Activated CD8-positive, alpha-beta memory T cell treated with anti-CD3 and anti-CD28 coated beads, Interleukin-2, amount 50 U/mL, for 48 hours (primary cell): ENCODE results near the gene CREBRF.
"Not testable (repeated sequence)": the region's sequence is repeated elsewhere in the genome, so short reads cannot be mapped to it uniquely, and the experiment has no call there.

Experiments used
- DNase-seq: peaks from one replicate; pipeline ENCODE4 v3.0.0-alpha.2; 2020

CREBRF gene

DNA sequence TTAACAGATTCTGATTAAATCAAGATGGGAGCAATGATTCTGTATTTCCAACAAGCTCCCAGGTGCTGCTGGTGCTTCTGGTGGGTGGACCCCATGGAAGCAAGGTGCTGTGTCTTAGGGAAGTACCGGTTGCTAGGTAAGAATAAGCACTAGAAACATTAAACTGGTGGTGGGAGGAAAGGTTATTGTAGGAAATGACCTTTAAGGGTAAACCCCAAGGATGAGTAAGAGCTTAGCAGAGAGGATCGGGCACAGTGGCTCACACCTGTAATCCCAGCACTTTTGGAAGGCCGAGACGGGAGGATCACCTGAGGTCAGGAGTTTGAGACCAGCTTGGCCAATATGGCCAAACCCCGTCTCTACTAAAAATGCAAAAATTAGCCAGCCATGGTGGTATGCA, 16.2 kb upstream of the CREBRF start:
- no peak for DNase-seq

DNA sequence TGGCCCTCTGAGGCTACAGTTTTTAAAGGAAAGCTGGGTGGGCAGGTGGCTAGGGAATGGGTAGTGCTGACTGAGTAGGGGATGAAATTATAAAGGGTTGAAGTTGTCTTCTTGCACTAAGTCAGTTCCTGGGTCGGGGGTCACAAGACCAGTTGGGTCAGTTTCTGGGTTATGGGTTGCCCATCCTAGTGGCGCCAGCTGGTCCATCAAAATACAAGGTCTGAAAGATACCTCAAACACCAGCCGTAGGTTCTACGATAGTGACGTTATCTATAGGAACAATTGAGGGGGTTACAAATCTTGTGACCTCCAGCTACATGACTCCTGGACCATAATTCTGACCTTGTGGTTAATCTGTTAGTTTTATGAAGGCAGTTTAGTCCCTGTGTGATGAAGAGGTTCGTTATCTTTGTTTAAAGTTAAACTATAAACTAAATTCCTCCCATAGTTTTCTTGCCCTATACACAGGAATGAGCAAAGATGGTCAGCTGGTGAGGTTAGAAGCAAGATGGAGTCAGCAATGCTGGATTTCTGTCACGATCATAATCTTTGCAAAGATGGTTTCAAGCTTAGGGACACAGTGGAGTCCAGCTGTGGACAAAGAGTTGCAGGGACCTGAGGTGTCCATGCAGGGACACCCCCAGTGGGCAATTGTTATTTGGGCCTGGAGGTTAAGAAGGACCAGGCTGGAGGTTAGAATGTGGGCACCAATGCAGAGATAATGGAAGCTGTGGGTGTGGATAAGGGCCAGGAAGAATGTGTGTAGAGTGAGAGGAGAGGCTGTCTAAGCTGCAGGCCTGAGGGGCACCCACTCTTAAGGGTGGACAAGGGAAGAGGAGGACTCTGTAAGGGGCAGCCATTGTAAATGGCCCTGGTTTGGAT, 14.0 kb upstream of the CREBRF start:
- DNase-seq = no peak

DNA sequence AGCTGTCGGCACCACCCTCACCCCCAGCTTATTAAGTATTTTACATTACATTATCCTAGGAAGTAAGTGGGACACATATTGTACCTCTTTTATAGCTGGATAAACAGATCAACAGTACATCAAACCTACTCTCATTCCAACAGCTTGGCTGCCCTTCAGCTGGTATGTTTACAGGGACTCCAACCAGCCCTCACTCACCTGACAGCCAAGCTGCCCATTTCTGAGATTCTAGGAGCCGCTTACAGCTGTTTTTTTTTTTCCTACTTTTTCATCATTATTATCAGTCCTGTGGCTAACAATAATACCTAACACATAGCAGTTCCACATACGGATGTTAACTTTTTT, 13.4 kb upstream of the CREBRF start:
- DNase-seq = no peak

DNA sequence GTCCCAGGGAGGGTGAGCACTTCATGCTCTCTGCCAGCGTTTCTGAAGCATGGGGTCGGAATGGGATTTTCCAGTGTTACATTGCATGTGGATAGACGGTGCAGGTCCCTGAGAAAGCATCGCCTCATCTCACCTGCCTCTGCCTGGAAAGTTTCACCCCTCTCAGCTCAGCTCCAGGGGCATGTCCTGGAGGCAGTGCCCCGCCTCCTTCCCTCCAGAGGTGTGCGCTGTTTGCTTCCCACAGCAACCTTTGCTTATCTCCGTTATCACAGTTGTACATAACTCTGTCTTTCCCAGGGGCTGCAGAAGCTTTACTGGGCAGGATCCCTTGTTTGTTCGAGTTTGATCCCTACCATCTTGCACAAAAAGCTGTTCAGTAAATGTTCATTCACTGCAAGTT, 10.7 kb upstream of the CREBRF start:
- peak; percentile 15 for DNase-seq

DNA sequence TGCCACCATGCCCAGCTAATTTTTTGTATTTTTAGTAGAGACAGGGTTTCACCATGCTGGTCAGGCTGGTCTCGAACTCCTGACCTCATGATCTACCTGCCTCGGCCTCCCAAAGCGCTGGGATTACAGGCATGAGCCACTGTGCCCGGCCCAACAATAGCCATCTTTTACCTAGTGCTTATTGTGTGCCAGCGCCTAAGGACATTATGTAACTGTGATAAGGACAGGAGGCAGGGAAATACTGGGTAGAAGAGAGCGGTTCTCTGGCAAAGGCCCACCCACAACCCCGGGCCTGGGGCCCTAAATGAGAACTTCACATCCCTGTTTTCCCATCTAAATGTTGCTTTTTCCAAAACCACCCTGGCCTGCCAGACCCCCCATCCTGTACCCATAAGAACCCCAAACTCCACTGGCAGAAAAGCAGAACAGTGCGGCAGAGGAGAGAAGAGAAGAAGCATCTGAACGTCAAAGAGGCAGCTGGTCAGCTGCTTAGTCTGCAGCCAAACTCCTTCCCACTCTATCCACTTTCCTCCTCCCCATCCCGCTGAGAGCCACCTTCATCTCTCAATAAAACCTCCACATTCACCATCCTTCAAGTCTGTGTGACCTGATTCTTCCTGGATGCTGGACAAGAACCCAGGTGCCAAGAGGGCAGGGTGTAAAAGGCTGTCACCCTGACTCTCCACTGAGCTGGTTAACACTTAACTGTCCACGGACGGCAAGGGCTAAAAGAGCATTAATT, 8.9 kb upstream of the CREBRF start:
- DNase-seq = peak; percentile 25

DNA sequence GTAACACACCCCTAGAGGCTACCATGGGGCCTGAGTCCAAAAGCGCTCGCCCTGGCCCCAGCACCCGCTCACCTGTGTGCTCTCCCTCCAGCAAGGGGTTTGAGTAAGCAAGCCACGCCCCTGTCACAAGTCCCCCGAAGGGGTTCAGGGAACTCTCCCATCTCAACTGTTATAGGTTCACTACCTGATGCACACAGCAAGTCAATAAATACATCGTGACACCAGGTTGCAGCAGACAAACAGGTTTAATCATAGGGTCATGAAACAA, 8.4 kb upstream of the CREBRF start:
- DNase-seq = no peak

DNA sequence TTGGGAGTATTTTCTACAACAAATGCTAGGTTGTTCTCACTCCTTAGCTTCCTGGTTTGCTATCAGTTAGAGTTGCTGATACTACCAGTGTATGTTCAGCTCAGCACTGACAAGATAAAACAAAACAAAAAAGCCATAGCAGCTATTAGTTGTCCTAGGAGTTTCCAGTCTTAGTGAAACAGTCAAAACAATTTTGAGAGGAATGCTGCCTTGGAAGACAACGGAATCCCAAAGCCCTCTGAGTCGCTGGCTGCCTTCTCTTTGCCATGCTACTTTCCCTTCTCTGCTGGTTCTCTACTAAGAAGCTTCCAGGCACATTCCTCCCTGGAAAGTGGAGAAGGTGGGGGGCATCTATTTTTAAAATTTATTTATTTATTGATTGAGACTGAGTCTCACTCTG, 5.4 kb upstream of the CREBRF start:
- no peak for DNase-seq

DNA sequence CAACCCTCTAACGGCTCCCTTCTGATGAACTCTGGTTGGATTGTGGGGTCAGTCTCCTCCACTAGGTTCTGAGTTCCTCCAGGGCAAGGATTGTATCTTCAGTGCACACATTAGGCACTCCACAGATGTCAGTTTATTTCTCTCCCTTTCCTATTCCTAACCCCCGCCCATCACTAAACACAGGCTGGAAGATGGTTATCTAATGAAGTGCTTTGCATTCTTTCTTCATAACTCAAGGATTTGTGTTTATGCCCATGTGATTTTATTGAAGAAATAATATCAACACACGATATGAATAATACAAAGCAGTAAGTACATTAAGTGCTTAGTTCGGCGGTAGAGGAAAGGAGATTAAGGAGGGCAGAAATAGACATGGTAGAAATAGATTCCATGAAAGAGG, 4.4 kb upstream of the CREBRF start:
- no peak for DNase-seq

DNA sequence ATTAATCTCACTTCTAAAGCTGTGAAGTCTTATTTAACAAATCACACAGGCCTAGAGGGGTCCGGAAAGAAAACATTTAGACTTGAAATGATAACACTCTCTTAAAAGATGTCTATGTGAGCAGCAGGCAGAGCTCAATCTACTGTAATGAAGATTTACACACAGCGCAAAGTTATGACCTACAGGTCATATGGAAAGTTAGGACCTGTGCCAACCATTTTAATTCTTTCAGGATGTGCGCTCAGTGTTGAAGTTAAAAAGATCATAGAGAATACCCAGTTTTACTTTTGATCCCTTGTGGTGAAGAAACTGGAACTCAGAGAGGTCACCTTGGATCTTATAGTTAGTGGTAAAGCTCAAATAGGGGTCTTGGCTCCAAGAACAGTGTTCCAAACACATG, 3.1 kb upstream of the CREBRF start:
- DNase-seq = no peak

DNA sequence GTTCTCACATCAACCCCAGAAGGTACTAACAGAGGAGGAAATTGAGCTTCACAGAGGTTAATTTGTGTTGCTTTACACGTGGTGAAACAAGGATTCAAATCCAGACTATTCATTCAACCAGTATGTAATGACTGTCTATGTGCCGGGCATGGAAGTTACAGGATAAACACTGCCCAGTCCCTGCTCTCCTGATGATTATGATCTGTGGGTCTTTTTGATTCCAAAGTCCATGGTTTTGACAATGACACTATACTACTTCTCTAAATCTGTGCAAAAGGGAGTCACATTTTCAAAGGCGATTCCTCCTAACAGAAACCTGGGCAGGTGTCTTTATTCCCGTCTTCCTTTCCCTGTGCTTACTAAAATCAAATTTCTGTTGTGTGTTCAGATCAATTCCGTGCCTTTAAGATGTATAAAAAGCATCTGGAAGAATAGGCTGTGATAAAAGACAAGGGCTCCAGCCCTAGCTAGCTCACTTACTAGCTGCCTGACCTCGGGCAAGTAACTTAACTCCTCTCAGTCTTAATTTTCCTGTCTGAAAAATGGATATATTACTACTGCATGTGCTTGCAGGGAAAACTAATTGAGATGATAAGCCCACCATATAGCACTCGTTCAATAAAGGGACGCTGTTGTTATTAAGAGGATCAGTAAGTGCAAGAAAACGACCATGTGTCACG, 970 bp upstream of the CREBRF start:
- no peak for DNase-seq

DNA sequence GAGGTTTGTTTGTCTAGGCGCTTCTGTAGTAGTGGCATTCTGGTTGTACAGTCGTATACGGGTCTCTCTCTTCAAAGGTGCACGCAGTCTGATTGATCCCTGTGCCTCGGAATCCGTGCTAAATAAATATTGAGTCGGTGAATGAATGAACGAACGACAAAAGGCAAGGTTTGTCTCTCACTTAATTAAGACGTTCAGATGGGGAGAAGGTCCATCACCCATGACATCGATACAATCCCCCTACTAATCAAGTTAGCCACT, 500 bp upstream of the CREBRF start:
- no peak for DNase-seq

DNA sequence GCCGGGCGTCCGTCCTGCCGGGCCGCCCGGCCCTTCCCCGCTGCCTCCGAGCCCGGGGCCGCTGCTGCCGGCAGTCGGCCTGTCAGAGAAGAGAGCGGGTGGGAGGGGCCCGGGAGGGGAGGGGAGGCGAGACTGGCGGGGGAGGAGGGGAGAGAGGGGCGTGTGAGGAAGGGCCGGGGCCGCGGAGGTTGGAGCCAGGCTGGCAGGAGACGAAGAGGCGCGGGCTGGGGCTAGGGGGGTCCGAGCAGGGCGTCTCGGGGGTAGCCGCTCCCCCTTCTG, 570 bp downstream of the CREBRF start:
- DNase-seq = no peak

DNA sequence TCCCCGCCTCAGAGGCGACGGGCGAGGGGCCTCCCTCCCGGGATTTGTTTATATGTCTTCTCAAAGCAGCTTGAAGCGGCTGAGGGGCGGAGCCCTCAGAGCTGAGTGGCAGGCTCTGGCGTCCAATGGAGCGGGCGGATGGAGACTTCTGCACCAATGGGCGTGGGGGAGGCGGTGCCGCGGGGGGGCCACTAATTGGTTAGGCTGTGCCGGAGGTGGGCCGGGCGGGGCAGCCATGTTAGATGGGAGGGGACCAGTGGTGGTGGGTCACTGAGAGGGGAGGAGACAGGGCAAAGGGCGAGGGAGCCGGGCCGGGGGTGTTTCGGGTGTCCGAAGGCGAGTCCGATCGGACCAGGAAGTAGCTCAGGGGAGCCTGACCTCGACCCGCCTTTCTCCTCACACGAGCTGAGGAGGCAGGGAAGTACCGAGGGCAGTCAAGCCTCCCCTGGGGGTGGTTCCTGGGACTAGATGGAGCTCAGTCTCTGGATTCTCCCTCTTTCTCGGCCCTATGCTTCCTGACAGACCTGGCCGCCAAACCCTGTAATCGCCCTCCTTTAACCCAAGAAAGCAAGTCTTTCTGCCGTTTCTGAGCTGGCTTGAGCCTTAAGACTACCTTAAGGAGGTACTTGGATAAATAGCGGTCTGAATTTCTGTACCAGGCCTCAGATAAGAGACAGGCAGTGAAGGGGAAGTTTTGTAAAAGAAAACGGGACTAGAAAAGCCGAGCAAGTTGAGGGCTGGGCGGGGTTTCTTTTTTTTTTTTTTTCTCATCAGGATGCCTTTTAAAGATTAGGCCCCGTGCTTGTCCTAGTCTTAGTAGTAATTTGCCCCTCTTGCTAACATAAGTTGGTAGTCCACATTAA, 1.1 kb downstream of the CREBRF start:
- peak; percentile 98 for DNase-seq

DNA sequence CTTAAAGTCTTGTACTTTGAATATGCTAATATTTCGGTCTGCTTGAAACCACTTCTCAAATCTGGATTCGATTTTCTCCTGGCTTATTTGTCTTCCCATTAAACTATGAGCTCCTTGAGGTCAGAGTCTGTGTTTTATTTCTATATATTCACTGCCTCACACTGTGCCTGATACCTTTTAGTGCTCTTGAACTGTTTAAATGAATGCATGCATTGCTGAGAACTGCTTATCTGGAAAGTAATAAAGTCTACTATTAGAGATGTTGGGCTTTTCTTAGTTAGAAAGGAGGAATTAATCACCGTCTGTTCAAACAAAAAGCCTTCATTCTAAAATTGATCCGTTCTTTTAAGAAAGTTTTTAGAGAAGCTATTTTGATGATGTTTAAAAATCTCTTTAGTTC, 6.0 kb downstream of the CREBRF start:
- DNase-seq = no peak

DNA sequence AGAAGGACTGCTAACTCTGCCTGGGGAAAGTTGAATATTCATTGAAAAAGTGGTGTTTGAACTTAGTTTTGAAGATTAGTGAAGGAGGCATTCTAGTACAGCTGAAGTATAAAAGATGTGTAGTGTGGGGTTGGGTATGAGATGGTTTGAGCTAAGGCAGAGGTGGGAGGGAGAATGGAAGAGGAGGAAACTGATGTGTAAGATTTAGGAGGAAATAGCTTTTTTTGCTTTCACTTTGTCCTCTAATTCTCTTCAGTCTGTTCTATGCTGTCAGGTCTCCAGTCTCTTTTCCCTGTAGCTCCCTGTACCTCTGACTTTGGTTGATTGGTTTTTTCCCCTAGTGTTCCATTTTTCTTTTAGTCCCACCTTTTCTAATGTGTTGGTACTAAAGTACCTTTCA, 9.0 kb downstream of the CREBRF start:
- no peak for DNase-seq

DNA sequence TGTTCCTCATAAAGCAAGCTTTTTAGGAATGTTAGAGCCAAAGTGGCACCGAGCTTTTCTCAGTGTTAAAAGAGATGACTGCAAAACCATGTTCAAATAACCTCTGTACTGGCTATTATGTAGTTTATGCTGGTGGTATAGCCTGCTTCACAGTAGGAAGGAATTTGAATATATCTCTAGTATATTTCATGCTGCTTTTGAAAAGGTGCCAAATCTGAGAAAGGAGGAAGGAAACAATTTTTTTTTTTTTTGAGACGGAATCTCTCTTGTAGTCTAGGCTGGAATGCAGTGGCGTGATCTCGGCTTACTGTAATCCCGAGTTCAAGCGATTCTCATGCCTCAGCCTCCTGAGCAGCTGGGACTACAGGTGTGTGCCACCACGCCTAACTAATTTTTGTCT, 13.5 kb downstream of the CREBRF start:
- DNase-seq = no peak

DNA sequence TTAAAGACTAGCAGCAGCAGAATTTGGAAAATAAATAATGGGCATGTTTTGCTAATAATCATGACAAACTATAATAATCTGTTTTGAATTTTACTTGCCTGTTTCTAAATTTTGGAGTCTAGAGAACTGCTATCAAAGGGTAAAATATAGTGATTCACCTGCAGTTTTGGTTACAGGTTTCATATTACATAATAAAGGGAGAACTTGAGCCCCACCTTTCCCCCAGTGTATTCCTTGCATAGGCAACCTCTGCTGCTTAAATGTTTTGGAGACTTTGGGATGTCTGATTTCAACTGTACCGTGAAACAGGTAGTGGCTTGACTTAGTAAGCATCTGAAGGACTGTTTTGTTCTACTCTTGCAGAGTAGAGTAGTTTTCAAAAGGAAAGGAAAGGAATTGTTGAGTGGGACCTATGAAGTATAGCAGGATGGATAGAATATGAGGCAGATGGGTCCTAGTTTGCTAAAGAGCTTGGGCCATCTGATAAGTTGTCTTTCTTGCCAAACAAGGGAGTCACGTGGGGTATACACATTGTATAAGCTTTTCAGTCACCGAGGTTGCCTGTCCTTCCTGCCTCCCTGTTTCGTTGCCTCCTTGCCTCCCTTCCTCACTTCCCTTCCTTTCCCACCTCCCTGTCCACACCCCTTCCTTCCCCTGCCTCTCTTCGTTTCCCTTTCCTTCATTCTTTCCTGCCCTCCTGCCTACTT, 19.1 kb downstream of the CREBRF start:
- DNase-seq = no peak

DNA sequence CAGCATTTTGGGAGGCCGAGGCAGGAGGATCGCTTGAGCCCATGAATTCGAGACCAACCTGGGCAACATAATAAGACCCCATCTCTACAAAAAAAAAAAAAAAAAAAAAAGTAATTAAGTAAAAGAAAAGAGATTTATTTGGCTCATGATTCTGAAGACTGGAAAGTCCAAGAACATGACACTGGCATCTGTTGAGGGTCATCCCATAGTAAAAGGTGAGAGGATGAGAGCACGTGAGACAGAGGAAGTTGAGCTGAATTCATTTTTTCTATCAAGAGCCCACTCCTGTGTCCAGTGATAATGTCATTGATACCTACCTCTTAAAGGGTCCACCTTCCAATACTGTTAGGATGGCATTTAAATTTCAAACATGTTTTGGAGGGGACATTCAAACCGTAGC, 19.8 kb downstream of the CREBRF start:
- no peak for DNase-seq

DNA sequence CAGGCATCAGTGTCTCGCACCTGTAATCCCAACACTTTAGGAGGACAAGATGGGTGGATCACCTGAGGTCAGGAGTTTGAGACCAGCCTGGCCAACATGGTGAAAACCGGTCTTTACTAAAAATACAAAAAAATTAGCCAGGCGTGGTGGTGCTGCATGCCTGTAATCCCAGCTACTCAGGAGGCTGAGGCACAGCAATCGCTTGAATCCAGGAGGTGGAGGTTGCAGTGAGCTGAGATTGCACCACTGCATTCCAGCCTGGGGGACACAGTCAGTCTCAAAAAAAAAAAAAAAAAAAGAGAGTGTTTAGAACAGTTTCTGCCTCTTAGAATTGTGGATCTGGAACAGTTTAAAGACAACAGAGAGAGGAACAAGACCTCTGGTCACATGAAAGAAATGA, 20.3 kb downstream of the CREBRF start:
- not testable (repeated sequence) for DNase-seq

DNA sequence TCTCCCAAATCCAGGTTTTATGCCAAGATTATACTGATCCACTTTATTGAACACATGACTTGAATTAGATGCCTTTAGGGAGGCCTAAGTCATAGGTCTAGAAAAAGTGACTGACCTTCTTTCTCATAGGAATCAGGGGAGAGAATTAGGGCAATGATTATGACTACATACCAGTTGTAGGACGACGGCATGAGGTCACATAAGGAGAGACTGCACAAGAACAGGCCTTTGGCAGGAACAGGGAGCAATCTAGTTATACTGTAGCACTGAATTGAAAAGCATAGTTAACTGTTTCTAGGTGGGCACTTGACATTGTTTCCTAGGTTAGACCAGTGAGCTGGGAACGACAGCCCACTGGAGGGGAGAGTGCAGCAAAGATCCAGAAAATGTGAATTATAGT, 22.7 kb downstream of the CREBRF start:
- DNase-seq = no peak

DNA sequence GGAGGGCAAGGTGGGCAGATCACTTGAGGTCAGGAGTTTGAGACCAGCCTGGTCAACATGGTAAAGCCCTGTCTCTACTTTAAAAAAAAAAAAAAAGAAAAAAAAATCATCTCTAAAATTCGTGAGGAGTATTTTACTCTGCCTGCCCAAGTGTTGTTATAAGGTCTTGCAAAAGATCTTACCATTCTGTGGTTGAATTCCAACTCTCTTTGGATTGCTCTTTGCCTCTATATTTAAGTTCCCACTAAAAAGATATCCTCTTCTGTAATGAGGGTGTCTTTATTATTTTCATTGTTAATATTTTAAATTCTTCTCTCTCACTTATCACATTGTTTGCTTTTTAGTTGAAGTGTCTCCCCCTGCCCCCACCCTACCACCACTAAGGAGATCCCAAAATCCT, 33.4 kb downstream of the CREBRF start:
- DNase-seq = no peak

DNA sequence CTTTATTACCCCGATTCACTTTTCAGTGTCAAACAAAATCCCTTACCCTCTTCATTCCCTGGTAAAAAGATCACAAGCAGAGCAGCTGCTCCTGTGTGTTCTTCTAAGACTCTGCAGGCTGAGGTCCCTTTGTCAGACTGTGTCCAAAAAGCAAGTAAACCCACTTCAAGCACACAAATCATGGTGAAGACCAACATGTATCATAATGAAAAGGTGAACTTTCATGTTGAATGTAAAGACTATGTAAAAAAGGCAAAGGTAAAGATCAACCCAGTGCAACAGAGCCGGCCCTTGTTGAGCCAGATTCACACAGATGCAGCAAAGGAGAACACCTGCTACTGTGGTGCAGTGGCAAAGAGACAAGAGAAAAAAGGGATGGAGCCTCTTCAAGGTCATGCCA, 34.5 kb downstream of the CREBRF start:
- no peak for DNase-seq

DNA sequence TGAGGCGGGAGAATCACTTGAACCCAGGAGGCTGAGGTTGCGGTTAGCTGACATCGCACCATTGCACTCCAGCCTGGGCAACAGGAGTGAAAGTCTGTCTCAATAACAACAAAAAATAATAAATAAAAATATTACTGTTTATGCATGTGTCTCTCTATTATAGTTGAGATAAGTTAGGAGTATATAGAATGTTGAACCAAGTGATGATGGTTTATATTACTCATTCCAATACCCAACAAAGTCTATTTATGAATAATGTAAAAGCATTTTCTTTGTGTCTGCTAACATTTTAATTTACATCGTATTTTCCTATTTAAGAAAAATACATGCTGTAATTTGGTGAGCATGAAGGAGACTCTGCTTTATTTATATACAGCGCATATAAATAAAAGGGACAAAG, 35.8 kb downstream of the CREBRF start:
- DNase-seq = no peak
